GM19023 (cell line): ENCODE results near the gene CHCHD6.

Experiments used
- ATAC-seq: cut with Tn5 transposase; IDR thresholded peaks from one replicate; pipeline ENCODE4 v1.9.1; 2021; ENCODE audit warnings: mild to moderate bottlenecking, moderate library complexity; ENCODE audit not compliant: unreplicated experiment

CHCHD6 gene

GRCh38 chr3:126668450-126669401, 35.3 kb upstream of the CHCHD6 start:
- no peak for ATAC-seq

- no peak for ATAC-seq
Measured at GRCh38 chr3:126671521-126671920, 32.5 kb upstream of the CHCHD6 start.

- no peak for ATAC-seq
Measured at GRCh38 chr3:126672340-126672739, 31.7 kb upstream of the CHCHD6 start.

GRCh38 chr3:126672741-126673140, 31.3 kb upstream of the CHCHD6 start:
- no peak for ATAC-seq

GRCh38 chr3:126676919-126677705, 26.9 kb upstream of the CHCHD6 start:
- no peak for ATAC-seq

GRCh38 chr3:126677862-126678503, 26.1 kb upstream of the CHCHD6 start:
- no peak for ATAC-seq

GRCh38 chr3:126678693-126679317, 25.2 kb upstream of the CHCHD6 start:
- no peak for ATAC-seq

GRCh38 chr3:126679318-126679751, 24.7 kb upstream of the CHCHD6 start:
- no peak for ATAC-seq

GRCh38 chr3:126679831-126680666, 24.0 kb upstream of the CHCHD6 start:
- ATAC-seq = no peak

- no peak for ATAC-seq
Measured at GRCh38 chr3:126680667-126681055, 23.4 kb upstream of the CHCHD6 start.

GRCh38 chr3:126682009-126682408, 22.0 kb upstream of the CHCHD6 start:
- ATAC-seq = no peak

GRCh38 chr3:126683069-126683468, 21.0 kb upstream of the CHCHD6 start:
- ATAC-seq = no peak

- ATAC-seq = no peak
Measured at GRCh38 chr3:126684218-126684751, 19.8 kb upstream of the CHCHD6 start.

GRCh38 chr3:126685021-126685420, 19.0 kb upstream of the CHCHD6 start:
- no peak for ATAC-seq

- no peak for ATAC-seq
Measured at GRCh38 chr3:126685493-126685892, 18.5 kb upstream of the CHCHD6 start.

GRCh38 chr3:126691765-126692164, 12.3 kb upstream of the CHCHD6 start:
- ATAC-seq = no peak

- ATAC-seq = no peak
Measured at GRCh38 chr3:126692858-126693257, 11.2 kb upstream of the CHCHD6 start.

GRCh38 chr3:126693921-126694320, 10.1 kb upstream of the CHCHD6 start:
- no peak for ATAC-seq

- ATAC-seq = no peak
Measured at GRCh38 chr3:126696701-126697267, 7.3 kb upstream of the CHCHD6 start.
